PC-3 (cell line): ENCODE results near the gene ESRRG. TPM values are rescaled to one million over a fixed set of nuclear protein-coding genes. Genes with fewer than 3 reads are reported as not detected.

Experiments used
- ATAC-seq: fragments of 200-7000 bp; cut with Tn5 transposase; 2 replicates; pipeline ENCODE4 v1.9.1; 2020; ENCODE audit warnings: mild to moderate bottlenecking, moderate library complexity
- BruUV-seq: library from RNA; stranded (reverse); fragments of 400-500 nt; replicated peaks from 2 replicates; lab custom pipeline; 2021; lab: Mats Ljungman, UMichigan
- CTCF ChIA-PET: fragments of 300-600 bp; sonication (Branson Sonifier 250); formaldehyde crosslinking; loops from one replicate; lab custom pipeline; 2022; ENCODE audit warnings: antibody characterized with exemption; lab: Charles Lee
- POLR2A ChIA-PET: fragments of 300-600 bp; sonication (Branson Sonifier 250); formaldehyde crosslinking; loops from one replicate; lab custom pipeline; 2022; ENCODE audit warnings: antibody characterized with exemption; ENCODE audit not compliant: unreplicated experiment; lab: Charles Lee
- DNase-seq: peaks from one replicate; pipeline ENCODE4 v3.0.0-alpha.2; 2015
- H2AFZ ChIP-seq: fragments of 300-600 bp; sonication (generic); 2 replicates; pipeline ENCODE4 v1.6.0; 2016; ENCODE audit warnings: antibody characterized with exemption, low read length
- H3F3A ChIP-seq: fragments of 300-600 bp; sonication (generic); one replicate; pipeline ENCODE4 v1.6.0; 2017; ENCODE audit warnings: antibody characterized with exemption, low read length, control low read depth, mild to moderate bottlenecking; ENCODE audit not compliant: unreplicated experiment
- H3K27ac ChIP-seq: fragments of 300-600 bp; sonication (generic); 2 replicates; pipeline ENCODE4 v1.5.1; 2016; ENCODE audit warnings: mild to moderate bottlenecking, low read length
- H3K27me3 ChIP-seq: fragments of 300-600 bp; sonication (generic); 2 replicates; pipeline ENCODE4 v1.6.1; 2016; ENCODE audit warnings: low read length, mixed read lengths
- H3K36me3 ChIP-seq: fragments of 300-600 bp; sonication (generic); 2 replicates; pipeline ENCODE4 v1.6.1; 2016; ENCODE audit warnings: low read depth, mixed run types, low read length, mixed read lengths
- H3K4me1 ChIP-seq: fragments of 300-600 bp; sonication (generic); 2 replicates; pipeline ENCODE4 v1.5.1; 2016; ENCODE audit warnings: low read length; ENCODE audit not compliant: insufficient read depth
- H3K4me2 ChIP-seq: fragments of 300-600 bp; sonication (generic); 2 replicates; pipeline ENCODE4 v1.6.0; 2016; ENCODE audit warnings: low read length
- H3K4me3 ChIP-seq: fragments of 300-600 bp; sonication (generic); 2 replicates; pipeline ENCODE4 v1.5.1; 2016; ENCODE audit warnings: mild to moderate bottlenecking, low read length, mixed read lengths
- H3K79me2 ChIP-seq: fragments of 300-600 bp; sonication (generic); 2 replicates; pipeline ENCODE4 v1.6.1; 2017; ENCODE audit warnings: low read length, mixed read lengths
- H3K9ac ChIP-seq: fragments of 300-600 bp; sonication (generic); 2 replicates; pipeline ENCODE4 v1.6.0; 2016; ENCODE audit warnings: mild to moderate bottlenecking, low read length
- H3K9me2 ChIP-seq: fragments of 300-600 bp; sonication (generic); replicated peaks from 2 replicates; pipeline ENCODE4 v1.6.1; 2016; ENCODE audit warnings: mixed run types, low read length, mixed read lengths
- H3K9me3 ChIP-seq: fragments of 300-600 bp; sonication (generic); 2 replicates; pipeline ENCODE4 v1.6.1; 2016; ENCODE audit warnings: low read length, mixed read lengths
- H4K20me1 ChIP-seq: fragments of 300-600 bp; sonication (generic); 2 replicates; pipeline ENCODE4 v1.6.1; 2016; ENCODE audit warnings: low read length, mixed read lengths
- CTCF ChIP-seq: fragments of 300-600 bp; sonication (generic); conservative IDR thresholded peaks from 2 replicates; pipeline ENCODE4 v1.5.1; 2017; ENCODE audit warnings: antibody characterized with exemption, low read depth, mild to moderate bottlenecking, low read length
- EZH2 ChIP-seq: fragments of 300-600 bp; sonication (generic); IDR thresholded peaks from one replicate; pipeline ENCODE4 v1.6.1; 2017; ENCODE audit warnings: antibody characterized with exemption, mild to moderate bottlenecking, low read length; ENCODE audit not compliant: unreplicated experiment
- EZH2phosphoT487 ChIP-seq: fragments of 300-600 bp; sonication (generic); IDR thresholded peaks from 2 replicates; pipeline ENCODE4 v1.6.1; 2018; ENCODE audit warnings: mild to moderate bottlenecking, antibody characterized with exemption, low read length, borderline replicate concordance
- intact Hi-C: fragments of 100-400 bp; cut with micrococcal nuclease; formaldehyde crosslinking; loops from 2 replicates; pipeline ENCODE4 v1.9.0; 2023
- total RNA-seq: library from RNA; depleted of rRNA; stranded (reverse); fragments of >200 nt; gene quantifications from 2 replicates; pipeline ENCODE4 v1.2.3, GENCODE V29; 2014

Gene ESRRG
- total RNA-seq, 1 experiment from 2014 or later: 1.7 TPM

GRCh38 chr1:216607067-216607697 lies 116.0 kb downstream of the ESRRG start:
- H3K9ac ChIP-seq: no peak overlapping the region
- ATAC-seq (no peak), DNase-seq (no peak)
- peaks cover 25% of the 10 kb centered on the region; the same call in 1 of the 2 replicates for H3K27me3 ChIP-seq
- POLR2A ChIA-PET: no interaction called here
- intact Hi-C loops: no loop called here
- H3K36me3 ChIP-seq: no peaks in the 10 kb centered on the region
- H3F3A ChIP-seq: no peaks in the 10 kb centered on the region
- H2AFZ ChIP-seq: no peak overlapping the region
- no peaks in the 10 kb centered on the region for H3K79me2 ChIP-seq
- H3K27ac ChIP-seq: no peak overlapping the region
- no peaks in the 10 kb centered on the region for H3K9me2 ChIP-seq
- H4K20me1 ChIP-seq: no peaks in the 10 kb centered on the region
- no TSS peak for BruUV-seq
- no peak overlapping the region for H3K4me3 ChIP-seq
- no peak overlapping the region for H3K4me2 ChIP-seq
- H3K9me3 ChIP-seq: no peaks in the 10 kb centered on the region
- no peaks in the 10 kb centered on the region for H3K4me1 ChIP-seq
- CTCF ChIA-PET: no interaction called here
- no peak for TF ChIP-seq EZH2phosphoT487

GRCh38 chr1:216606047-216606637 lies 117.1 kb downstream of the ESRRG start:
- Histone ChIP-seq H3K27me3 (peaks cover 25% of the 10 kb centered on the region; the same call in 1 of the 2 replicates), H3K9ac (no peak overlapping the region), H3K9me3 (no peaks in the 10 kb centered on the region), H3K4me2 (no peak overlapping the region), H4K20me1 (no peaks in the 10 kb centered on the region), H3F3A (no peaks in the 10 kb centered on the region), H3K27ac (no peak overlapping the region), H3K79me2 (no peaks in the 10 kb centered on the region), H2AFZ (no peak overlapping the region), H3K9me2 (no peaks in the 10 kb centered on the region), H3K4me1 (no peaks in the 10 kb centered on the region), H3K36me3 (no peaks in the 10 kb centered on the region), H3K4me3 (no peak overlapping the region)
- ATAC-seq (no peak), DNase-seq (no peak)
- intact Hi-C loops: no loop called here
- no peak for TF ChIP-seq CTCF
- TF ChIP-seq EZH2: no peak
- no peak for TF ChIP-seq EZH2phosphoT487
- POLR2A ChIA-PET: interaction anchor here (0.6 kb wide), 1 partner anchor 9 kb away, joined by 5 read pairs; no protein-coding TSS in a partner anchor
- CTCF ChIA-PET: no interaction called here
- no TSS peak for BruUV-seq

- BruUV-seq: no TSS peak
- ATAC-seq (no peak), DNase-seq (no peak)
- no peaks in the 10 kb centered on the region for H4K20me1 ChIP-seq
- H3K4me2 ChIP-seq: no peak overlapping the region
- intact Hi-C loops: no loop called here
- no peak overlapping the region for H3K27ac ChIP-seq
- H3F3A ChIP-seq: no peaks in the 10 kb centered on the region
- TF ChIP-seq EZH2phosphoT487: no peak
- TF ChIP-seq EZH2: no peak
- TF ChIP-seq CTCF: no peak
- no peaks in the 10 kb centered on the region for H3K9me3 ChIP-seq
- H3K9ac ChIP-seq: no peak overlapping the region
- CTCF ChIA-PET: no interaction called here
- peaks cover 19% of the 10 kb centered on the region; the same call in 1 of the 2 replicates for H3K27me3 ChIP-seq
- no peaks in the 10 kb centered on the region for H3K36me3 ChIP-seq
- POLR2A ChIA-PET: no interaction called here
- no peak overlapping the region for H3K4me3 ChIP-seq
- H2AFZ ChIP-seq: no peak overlapping the region
- H3K9me2 ChIP-seq: no peaks in the 10 kb centered on the region
- H3K4me1 ChIP-seq: 0 out of 2 replicates have a peak, but pooled peaks cover 4% of the 10 kb centered on the region
- no peaks in the 10 kb centered on the region for H3K79me2 ChIP-seq
Observed at GRCh38 chr1:216604771-216605170, 118.5 kb downstream of the ESRRG start.
